HepG2 (cell line): ENCODE results near the gene IRF3. TPM values are rescaled to one million over a fixed set of nuclear protein-coding genes. Genes with fewer than 3 reads are reported as not detected.

ENCODE experiments used
- ATAC-seq: fragments of 200-7000 bp; cut with Tn5 transposase; 3 replicates; pipeline ENCODE4 v1.9.1; 2020; ENCODE audit warnings: mild to moderate bottlenecking, moderate library complexity
- BruUV-seq: library from RNA; stranded (reverse); fragments of 400-500 nt; replicated peaks from 2 replicates; lab custom pipeline; 2021; lab: Mats Ljungman, UMichigan
- CTCF ChIA-PET: fragments of 300-600 bp; formaldehyde crosslinking; extraction: SDS; loops from one replicate; lab custom pipeline; 2021; ENCODE audit warnings: low total read pairs, inconsistent platforms, low intra/inter-chr PET ratio; lab: Yijun Ruan, JAX
- POLR2A ChIA-PET: fragments of 350-600 bp; sonication (Branson Sonifier 250); formaldehyde crosslinking; loops from one replicate; lab custom pipeline; 2020; ENCODE audit warnings: antibody characterized with exemption, inconsistent platforms; lab: Yijun Ruan, JAX
- DNase-seq: peaks from one replicate; pipeline ENCODE4 v3.0.0-alpha.2; 2015; ENCODE audit warnings: low spot score
- FAIRE-seq: peaks from 3 replicates; lab custom pipeline; 2011; peaks lifted over from hg19 to GRCh38; lab: Jason Lieb, UNC
- H2AFZ ChIP-seq: one replicate; pipeline ENCODE4 v1.6.1; 2011; ENCODE audit warnings: low read length, inconsistent platforms
- H3K27ac ChIP-seq: fragments of 300-600 bp; 3 replicates; pipeline ENCODE4 v1.8.0; 2011; ENCODE audit warnings: mixed run types, mild to moderate bottlenecking, mixed read lengths, low read length, inconsistent platforms; ENCODE audit not compliant: insufficient read depth; ENCODE audit errors: extremely low read length
- H3K27me3 ChIP-seq, 2 experiments: fragments of 200-600 bp in 1 of 2; 2 replicates in 1 of 2; 3 replicates in 1 of 2; pipeline versions ENCODE4 v1.6.0 to v1.8.0; 2011; ENCODE audit warnings: low read length in 2 of 2, mild to moderate bottlenecking in 2 of 2, moderate library complexity in 2 of 2, inconsistent platforms in 1 of 2; ENCODE audit not compliant: insufficient read depth in 2 of 2, control insufficient read depth in 1 of 2
- H3K36me3 ChIP-seq, 2 experiments: fragments of 200-600 bp in 1 of 2; replicated peaks in 1 of 2; 2 replicates in 1 of 2; 3 replicates in 1 of 2; pipeline versions ENCODE4 v1.5.1 to v1.8.0; 2011; ENCODE audit warnings: low read length in 2 of 2, inconsistent platforms in 1 of 2; ENCODE audit not compliant: insufficient read depth in 2 of 2, control insufficient read depth in 1 of 2
- H3K4me1 ChIP-seq: 2 replicates; pipeline ENCODE4 v1.5.1; 2012; ENCODE audit warnings: low read length, inconsistent platforms; ENCODE audit not compliant: insufficient read depth
- H3K4me2 ChIP-seq: 2 replicates; pipeline ENCODE4 v1.6.0; 2011; ENCODE audit warnings: low read depth, low read length, inconsistent platforms
- H3K4me3 ChIP-seq, 3 experiments: fragments of 200-600 bp in 1 of 3; sonication (generic), shearing (Covaris generic) in 1 of 3; replicated peaks in 1 of 3; 2 replicates each; pipeline ENCODE4 v1.5.1; 2011 to 2016; ENCODE audit warnings: low read length in 3 of 3, inconsistent platforms in 2 of 3, low read depth in 2 of 3, mild to moderate bottlenecking in 2 of 3, control low read depth in 1 of 3, mixed read lengths in 1 of 3; ENCODE audit not compliant: insufficient read depth in 1 of 3
- H3K79me2 ChIP-seq: one replicate; pipeline ENCODE4 v1.6.1; 2011; ENCODE audit warnings: low read length, inconsistent platforms; ENCODE audit not compliant: insufficient read depth
- H3K9ac ChIP-seq: 2 replicates; pipeline ENCODE4 v1.6.0; 2011; ENCODE audit warnings: mild to moderate bottlenecking, low read depth, low read length, inconsistent platforms; ENCODE audit not compliant: insufficient read depth
- H3K9me3 ChIP-seq: 2 replicates; pipeline ENCODE4 v1.5.1; 2012; ENCODE audit warnings: mild to moderate bottlenecking, low read length
- H4K20me1 ChIP-seq: 2 replicates; pipeline ENCODE4 v1.6.0; 2011; ENCODE audit warnings: inconsistent platforms, mild to moderate bottlenecking, low read length, moderate library complexity; ENCODE audit not compliant: insufficient read depth
- NCOA2 ChIP-seq: sonication (generic); formaldehyde crosslinking; IDR thresholded peaks from 2 replicates; pipeline ENCODE4 v1.8.0; 2022; ENCODE audit warnings: inconsistent platforms
- NFYB ChIP-seq: sonication (generic); formaldehyde crosslinking; IDR thresholded peaks from 2 replicates; pipeline ENCODE4 v1.4.0; 2020; ENCODE audit warnings: missing genetic modification reagents
- PATZ1 ChIP-seq: sonication (generic); formaldehyde crosslinking; IDR thresholded peaks from 2 replicates; pipeline ENCODE4 v1.4.0; 2020; ENCODE audit warnings: missing genetic modification reagents
- PAXIP1 ChIP-seq: sonication (generic); formaldehyde crosslinking; conservative IDR thresholded peaks from 2 replicates; pipeline ENCODE4 v1.4.0; 2020; ENCODE audit warnings: mild to moderate bottlenecking, missing genetic modification reagents, moderate library complexity
- SRSF4 ChIP-seq: fragments of 200-400 bp; formaldehyde crosslinking; IDR thresholded peaks from one replicate; pipeline ENCODE4 v1.6.1; 2018; ENCODE audit warnings: mild to moderate bottlenecking, low read depth, low read length, moderate library complexity; ENCODE audit not compliant: poor library complexity, severe bottlenecking
- ZNF263 ChIP-seq: sonication (generic); formaldehyde crosslinking; IDR thresholded peaks from 2 replicates; pipeline ENCODE4 v1.4.0; 2020; ENCODE audit warnings: missing genetic modification reagents
- ZNF768 ChIP-seq: sonication (generic); formaldehyde crosslinking; IDR thresholded peaks from 2 replicates; pipeline ENCODE4 v1.4.0; 2020; ENCODE audit warnings: missing genetic modification reagents
- WGBS: methylation state at CpG from one replicate; pipeline ENCODE4 v1.1.6; 2017; ENCODE audit warnings: low lambda C conversion rate; 5-methylcytosine and 5-hydroxymethylcytosine counted together
- in situ Hi-C: cut with HindIII; loops from 2 replicates; pipeline ENCODE4 v1.10.0; 2017; ENCODE audit warnings: low pct_unique_long_range_greater_than_20kb; ENCODE audit not compliant: extremely low pct_ligation_motif_present
- intact Hi-C: fragments of 100-400 bp; cut with micrococcal nuclease; formaldehyde crosslinking; loops from one replicate; pipeline ENCODE4 v1.10.0; 2022; ENCODE audit not compliant: unreplicated experiment
- polyA plus RNA-seq, 8 experiments: library from polyadenylated mRNA; depleted of rRNA in 3 of 8; stranded (reverse) in 7 of 8; unstranded in 1 of 8; fragments of >200 nt; fragmentation: Illumina TruSeq in 4 of 8; extraction: Trizol in 4 of 8; gene quantifications; 2 replicates each; pipeline versions ENCODE4 v1.2.1 to v1.2.3, GENCODE V29; 2011 to 2016; ENCODE audit warnings: low read depth in 4 of 8, missing spikeins in 1 of 8, mixed read lengths in 1 of 8; ENCODE audit not compliant: insufficient read depth in 1 of 8
- total RNA-seq, 5 experiments: library from RNA; depleted of rRNA; stranded (reverse); fragments of >200 nt; fragmentation: Illumina TruSeq; extraction: Trizol; gene quantifications; 2 replicates each; pipeline ENCODE4 v1.2.3, GENCODE V29; 2016; ENCODE audit warnings: low read depth in 1 of 5

Gene IRF3
- total and polyA plus RNA-seq, 2 of the 13 experiments (the other 11 are each of a cell fraction or from before 2014, with no cell fraction given) = 61.9 to 65.5 TPM

- TF ChIP-seq NFYB (CRISPR knock-in tag) (no peak), PATZ1 (0 out of 2 replicates have a peak, but pooled peaks have one; percentile 23), NCOA2 (CRISPR knock-in tag) (no peak), ZNF768 (peak; percentile 8; the same call in 1 of the 2 replicates), PAXIP1 (CRISPR knock-in tag) (no peak), SRSF4 (no peak), ZNF263 (CRISPR knock-in tag) (peak; percentile 77; the same call in 1 of the 2 replicates)
- BruUV-seq = no TSS peak
- ATAC-seq = no peak
Measured at GRCh38 chr19:49637821-49638738, 27.6 kb downstream of the IRF3 start.

More at GRCh38 chr19:49637821-49638738, 27.6 kb downstream of the IRF3 start:
- no peak overlapping the region for H3K9ac ChIP-seq
- H4K20me1 ChIP-seq = no peaks in the 10 kb centered on the region
- DNase-seq (no peak), FAIRE-seq (no peak)
- in situ Hi-C loops (no loop called here), intact Hi-C loops (no loop called here)
- no peak overlapping the region for H2AFZ ChIP-seq
- CTCF ChIA-PET = no interaction called here
- WGBS = 18% methylated on average over 18 of the region's 19 CpGs
- peak overlapping the region; percentile 37 for H3K4me2 ChIP-seq
- no peaks in the 10 kb centered on the region for H3K9me3 ChIP-seq
- no peaks in the 10 kb centered on the region; a peak in 1 of 5 replicates for H3K27me3 ChIP-seq
- no peak overlapping the region for H3K27ac ChIP-seq
- POLR2A ChIA-PET = interaction anchor here (0.9 kb wide), 1 partner anchor 142 kb away, joined by 3 read pairs; no protein-coding TSS in a partner anchor
- no peaks in the 10 kb centered on the region for H3K36me3 ChIP-seq
- H3K4me1 ChIP-seq = peaks cover 25% of the 10 kb centered on the region
- no peak overlapping the region; a peak in 2 of 6 replicates for H3K4me3 ChIP-seq
- H3K79me2 ChIP-seq = peaks cover 9% of the 10 kb centered on the region
